Measurements from ENCODE around the gene MORC3. TPM values are rescaled to one million over a fixed set of nuclear protein-coding genes. Genes with fewer than 3 reads are reported as not detected.

Gene MORC3
- total and polyA plus RNA-seq, 9 of the 15 experiments (the other 6 are each of a cell fraction or from before 2014, with no cell fraction given): 12.7 to 53.7 (median 36.0) TPM

DNA sequence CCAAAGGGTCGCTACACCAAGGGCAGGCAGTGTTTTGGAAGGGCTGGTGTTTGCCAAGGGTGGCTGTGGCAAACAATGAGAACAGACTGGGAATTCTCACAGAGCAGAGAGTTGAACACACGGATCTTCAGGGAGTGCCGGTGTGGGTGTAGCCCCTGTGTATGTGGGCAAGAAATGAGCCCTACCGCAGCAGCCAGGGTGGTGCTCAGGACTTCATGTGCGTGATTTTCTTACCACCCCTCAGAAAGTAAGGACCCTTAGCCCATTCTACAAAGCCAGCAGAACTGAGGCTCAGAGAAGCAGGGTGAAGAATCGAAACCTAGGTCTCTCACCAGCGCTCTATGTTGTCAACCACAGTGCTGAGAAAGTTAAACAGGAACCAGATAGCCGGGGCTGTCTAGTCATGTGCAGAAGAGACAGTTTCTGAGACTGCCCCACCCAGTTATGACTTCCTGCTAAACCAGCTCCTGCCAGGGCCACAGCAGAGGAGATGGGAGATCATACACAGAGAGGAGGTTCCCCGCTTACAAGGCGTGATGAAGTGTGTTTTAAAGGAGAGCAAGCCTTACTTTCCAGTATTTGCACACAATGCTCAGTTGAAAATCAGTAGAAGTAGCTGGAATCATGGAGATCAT lies 21.9 kb upstream of the MORC3 start (continued):
- TF ChIP-seq CLOCK (CRISPR knock-in tag; IDR thresholded peaks at IDR 0.05; ENCODE audit: borderline replicate concordance): no peak
- peak; percentile 87; the same call in 1 of the 2 replicates for TF ChIP-seq KLF6 (CRISPR knock-in tag; IDR thresholded peaks at IDR 0.05; ENCODE audit: borderline replicate concordance)
- no peak for TF ChIP-seq STAG1 (CRISPR knock-in tag; IDR thresholded peaks at IDR 0.05; ENCODE audit: borderline replicate concordance)
- TF ChIP-seq MGA (IDR thresholded peaks at IDR 0.05): peak; percentile 70
- TF ChIP-seq, protein P1, sequence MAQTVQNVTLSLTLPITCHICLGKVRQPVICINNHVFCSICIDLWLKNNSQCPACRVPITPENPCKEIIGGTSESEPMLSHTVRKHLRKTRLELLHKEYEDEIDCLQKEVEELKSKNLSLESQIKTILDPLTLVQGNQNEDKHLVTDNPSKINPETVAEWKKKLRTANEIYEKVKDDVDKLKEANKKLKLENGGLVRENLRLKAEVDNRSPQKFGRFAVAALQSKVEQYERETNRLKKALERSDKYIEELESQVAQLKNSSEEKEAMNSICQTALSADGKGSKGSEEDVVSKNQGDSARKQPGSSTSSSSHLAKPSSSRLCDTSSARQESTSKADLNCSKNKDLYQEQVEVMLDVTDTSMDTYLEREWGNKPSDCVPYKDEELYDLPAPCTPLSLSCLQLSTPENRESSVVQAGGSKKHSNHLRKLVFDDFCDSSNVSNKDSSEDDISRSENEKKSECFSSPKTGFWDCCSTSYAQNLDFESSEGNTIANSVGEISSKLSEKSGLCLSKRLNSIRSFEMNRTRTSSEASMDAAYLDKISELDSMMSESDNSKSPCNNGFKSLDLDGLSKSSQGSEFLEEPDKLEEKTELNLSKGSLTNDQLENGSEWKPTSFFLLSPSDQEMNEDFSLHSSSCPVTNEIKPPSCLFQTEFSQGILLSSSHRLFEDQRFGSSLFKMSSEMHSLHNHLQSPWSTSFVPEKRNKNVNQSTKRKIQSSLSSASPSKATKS (CRISPR knock-in tag; IDR thresholded peaks at IDR 0.05): no peak
- no peak for TF ChIP-seq SMC3 (conservative IDR thresholded peaks at IDR 0.05; ENCODE audit: insufficient read depth, low read depth, low read length)
- TF ChIP-seq ZNF239 (CRISPR knock-in tag; IDR thresholded peaks at IDR 0.05): no peak
- TF ChIP-seq PURB (CRISPR knock-in tag; IDR thresholded peaks at IDR 0.05; ENCODE audit: low read depth): no peak
- no peak for TF ChIP-seq THAP7 (CRISPR knock-in tag; IDR thresholded peaks at IDR 0.05)
- no peak for TF ChIP-seq SMARCB1 (IDR thresholded peaks at IDR 0.05; ENCODE audit: insufficient read length, low read depth)
